ENCODE results near the gene NT5E. TPM values are rescaled to one million over a fixed set of nuclear protein-coding genes. Genes with fewer than 3 reads are reported as not detected.
"Not testable (repeated sequence)": the region's sequence is repeated elsewhere in the genome, so short reads cannot be mapped to it uniquely, and the experiment has no call there.

The NT5E gene
- total RNA-seq: under 1 TPM; 0.93 to 0.97 TPM

GRCh38 chr6:85449818-85450759 lies at the start of gene NT5E:
Gene NT5E (plus strand): TSS chr6:85450083. CDS start chr6:85450140, 57 bp downstream.
- peak in 1 of 2 donors; percentile 36 for DNase-seq (ENCODE audit: low spot score in 2 of 2)
- peak within 1 kb of the TSS in 1 of 2 donors; percentile 90 for H3K27ac Mint-ChIP-seq
- no peaks in the 10 kb centered on the region for H3K9me3 Mint-ChIP-seq
- peak; percentile 68 to 75 for ATAC-seq
- peaks cover 11 to 22% of the 10 kb centered on the region in 2 donors for H3K36me3 Mint-ChIP-seq

GRCh38 chr6:85400331-85400730 lies 49.6 kb upstream of the NT5E start:
- H3K27ac Mint-ChIP-seq: no peak overlapping the region
- H3K36me3 Mint-ChIP-seq: peaks cover 0 to 8% of the 10 kb centered on the region in 2 donors
- DNase-seq (ENCODE audit: low spot score in 2 of 2): no peak

GRCh38 chr6:85401186-85402021 lies 48.5 kb upstream of the NT5E start:
- Mint-ChIP-seq H3K36me3 (peaks cover 0 to 8% of the 10 kb centered on the region in 2 donors), H3K9me3 (peaks cover 10 to 12% of the 10 kb centered on the region in 2 donors), H3K27ac (no peak overlapping the region)
- ATAC-seq (no peak), DNase-seq (ENCODE audit: low spot score in 2 of 2) (no peak)

More at GRCh38 chr6:85400331-85400730, 49.6 kb upstream of the NT5E start:
- ATAC-seq: no peak
- H3K9me3 Mint-ChIP-seq: peaks cover 12% of the 10 kb centered on the region in 2 donors

GRCh38 chr6:85402071-85402470 lies 47.8 kb upstream of the NT5E start:
- DNase-seq (ENCODE audit: low spot score in 2 of 2): no peak
- Mint-ChIP-seq H3K36me3 (peaks cover 0 to 7% of the 10 kb centered on the region in 2 donors), H3K27ac (no peak overlapping the region), H3K9me3 (peaks cover 7 to 8% of the 10 kb centered on the region in 2 donors)
- ATAC-seq: no peak

- H3K36me3 Mint-ChIP-seq: no peaks in the 10 kb centered on the region
- ATAC-seq (no peak), DNase-seq (ENCODE audit: low spot score in 2 of 2) (no peak)
- H3K9me3 Mint-ChIP-seq: peaks cover 0 to 3% of the 10 kb centered on the region in 2 donors
- no peak overlapping the region for H3K27ac Mint-ChIP-seq
Observed at GRCh38 chr6:85402922-85403321, 47.0 kb upstream of the NT5E start.

GRCh38 chr6:85403331-85404015 lies 46.4 kb upstream of the NT5E start:
- DNase-seq (ENCODE audit: low spot score in 2 of 2): no peak
- Mint-ChIP-seq H3K27ac (no peak overlapping the region), H3K36me3 (no peaks in the 10 kb centered on the region), H3K9me3 (peaks cover 0 to 1% of the 10 kb centered on the region in 2 donors)
- ATAC-seq: peak in 1 of 2 donors; percentile 59

- not testable (repeated sequence) for H3K9me3 Mint-ChIP-seq; H3K36me3 Mint-ChIP-seq; H3K27ac Mint-ChIP-seq; DNase-seq (ENCODE audit: low spot score in 2 of 2)
- ATAC-seq: peak in 1 of 2 donors; percentile 11
Observed at GRCh38 chr6:85404016-85404563, 45.8 kb upstream of the NT5E start.

- DNase-seq (ENCODE audit: low spot score in 2 of 2): no peak
- Mint-ChIP-seq H3K9me3 (no peaks in the 10 kb centered on the region), H3K27ac (no peak overlapping the region)
Observed at GRCh38 chr6:85404564-85405174, 45.2 kb upstream of the NT5E start.

GRCh38 chr6:85405175-85405852 lies 44.6 kb upstream of the NT5E start:
- Mint-ChIP-seq H3K27ac (no peak overlapping the region), H3K36me3 (no peaks in the 10 kb centered on the region), H3K9me3 (no peaks in the 10 kb centered on the region)
- DNase-seq (ENCODE audit: low spot score in 2 of 2): no peak
- no peak for ATAC-seq

More at GRCh38 chr6:85404564-85405174, 45.2 kb upstream of the NT5E start:
- no peaks in the 10 kb centered on the region for H3K36me3 Mint-ChIP-seq
- no peak for ATAC-seq

GRCh38 chr6:85405853-85406198 lies 44.1 kb upstream of the NT5E start:
- H3K27ac Mint-ChIP-seq: no peak overlapping the region
- ATAC-seq (no peak), DNase-seq (ENCODE audit: low spot score in 2 of 2) (no peak)
- no peaks in the 10 kb centered on the region for H3K9me3 Mint-ChIP-seq
- no peaks in the 10 kb centered on the region for H3K36me3 Mint-ChIP-seq

- ATAC-seq: no peak
- Mint-ChIP-seq H3K27ac (no peak overlapping the region), H3K9me3 (no peaks in the 10 kb centered on the region), H3K36me3 (no peaks in the 10 kb centered on the region)
- no peak for DNase-seq (ENCODE audit: low spot score in 2 of 2)
Observed at GRCh38 chr6:85406641-85407075, 43.2 kb upstream of the NT5E start.

GRCh38 chr6:85408039-85408438 lies 41.8 kb upstream of the NT5E start:
- Mint-ChIP-seq H3K9me3 (no peaks in the 10 kb centered on the region), H3K27ac (no peak overlapping the region), H3K36me3 (no peaks in the 10 kb centered on the region)
- ATAC-seq (no peak), DNase-seq (ENCODE audit: low spot score in 2 of 2) (no peak)

- H3K36me3 Mint-ChIP-seq: no peaks in the 10 kb centered on the region
- H3K27ac Mint-ChIP-seq: no peak overlapping the region
- no peaks in the 10 kb centered on the region for H3K9me3 Mint-ChIP-seq
- DNase-seq (ENCODE audit: low spot score in 2 of 2): no peak
- ATAC-seq: no peak
Observed at GRCh38 chr6:85412911-85413430, 36.9 kb upstream of the NT5E start.

GRCh38 chr6:85416049-85416448 lies 33.8 kb upstream of the NT5E start:
- ATAC-seq: peak in 1 of 2 donors; percentile 30
- Mint-ChIP-seq H3K36me3 (no peaks in the 10 kb centered on the region), H3K27ac (no peak overlapping the region), H3K9me3 (no peaks in the 10 kb centered on the region)
- DNase-seq (ENCODE audit: low spot score in 2 of 2): no peak

GRCh38 chr6:85416766-85417165 lies 33.1 kb upstream of the NT5E start:
- Mint-ChIP-seq H3K27ac (no peak overlapping the region), H3K9me3 (no peaks in the 10 kb centered on the region), H3K36me3 (no peaks in the 10 kb centered on the region)
- no peak for ATAC-seq
- no peak for DNase-seq (ENCODE audit: low spot score in 2 of 2)
